Brain microvascular endothelial cell (primary cell): Measurements from ENCODE around the gene EFNB2.

ENCODE experiments used
- DNase-seq: peaks from one replicate; pipeline ENCODE4 v3.0.0-alpha.2; 2020
- H3K27ac ChIP-seq: fragments of 250-450 bp; sonication (Bioruptor Pico); 2 replicates; pipeline ENCODE4 v1.5.1; 2020; ENCODE audit warnings: mild to moderate bottlenecking, moderate library complexity
- H3K27me3 ChIP-seq: fragments of 250-450 bp; sonication (Bioruptor Pico); replicated peaks from 2 replicates; pipeline ENCODE4 v1.5.1; 2020; ENCODE audit warnings: mild to moderate bottlenecking
- H3K36me3 ChIP-seq: fragments of 250-450 bp; sonication (Bioruptor Pico); replicated peaks from 2 replicates; pipeline ENCODE4 v1.5.1; 2020; ENCODE audit warnings: mild to moderate bottlenecking
- H3K4me3 ChIP-seq: 2 replicates; pipeline ENCODE4 v1.5.1; 2011; ENCODE audit warnings: low read depth, mild to moderate bottlenecking, control low read depth, low read length, moderate library complexity
- in situ Hi-C: cut with HindIII; loops from 2 replicates; pipeline ENCODE4 v1.10.0; 2017; ENCODE audit warnings: low sequenced_read_pairs, low pct_ligation_motif_present
- TF ChIP-seq, protein P1 (sequence below): IDR thresholded peaks from 2 replicates; pipeline ENCODE4 v1.5.1; 2011; ENCODE audit warnings: low read depth, mild to moderate bottlenecking, moderate library complexity, low read length, control low read depth, inconsistent platforms; ENCODE audit errors: missing control alignments

EFNB2 gene

DNA sequence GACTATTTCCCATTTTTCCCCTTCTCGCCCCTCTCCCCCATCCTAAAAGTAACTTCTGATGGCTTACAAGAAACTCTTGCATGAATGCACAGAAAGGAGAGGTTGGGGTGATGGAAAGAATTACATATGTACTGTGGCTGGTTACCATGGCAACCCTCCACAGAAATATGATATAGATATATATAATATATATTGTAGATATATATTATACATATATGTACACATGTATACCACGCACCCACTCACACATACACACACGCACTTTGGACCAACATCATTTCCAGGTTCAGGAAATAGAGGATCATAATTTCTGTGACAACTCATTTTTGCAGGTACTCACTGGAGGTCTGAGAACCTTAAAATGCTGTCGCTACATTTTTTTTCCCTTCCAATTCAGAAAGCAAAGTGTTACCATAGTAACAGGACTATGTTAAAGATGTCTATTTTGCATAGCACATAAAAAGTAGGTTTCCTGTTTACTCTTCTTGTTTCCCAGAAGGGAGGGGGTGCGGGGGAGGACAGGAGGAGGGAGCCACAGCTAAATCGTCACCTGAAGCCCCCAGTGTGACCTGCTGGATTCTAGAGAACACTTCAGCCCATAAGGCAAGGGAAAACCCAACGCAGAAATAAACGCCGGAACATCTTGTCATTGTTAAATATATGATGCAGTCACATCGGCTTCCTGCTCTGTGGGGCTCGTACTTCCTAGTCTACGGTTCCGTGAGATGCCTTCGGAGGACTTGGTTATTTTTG, 44.7 kb downstream of the EFNB2 start:
- Histone ChIP-seq H3K36me3 (peaks cover 46% of the 10 kb centered on the region), H3K4me3 (no peak overlapping the region), H3K27me3 (no peaks in the 10 kb centered on the region), H3K27ac (no peak overlapping the region)
- DNase-seq: no peak
- in situ Hi-C loops: no loop called here
- TF ChIP-seq, protein P1, sequence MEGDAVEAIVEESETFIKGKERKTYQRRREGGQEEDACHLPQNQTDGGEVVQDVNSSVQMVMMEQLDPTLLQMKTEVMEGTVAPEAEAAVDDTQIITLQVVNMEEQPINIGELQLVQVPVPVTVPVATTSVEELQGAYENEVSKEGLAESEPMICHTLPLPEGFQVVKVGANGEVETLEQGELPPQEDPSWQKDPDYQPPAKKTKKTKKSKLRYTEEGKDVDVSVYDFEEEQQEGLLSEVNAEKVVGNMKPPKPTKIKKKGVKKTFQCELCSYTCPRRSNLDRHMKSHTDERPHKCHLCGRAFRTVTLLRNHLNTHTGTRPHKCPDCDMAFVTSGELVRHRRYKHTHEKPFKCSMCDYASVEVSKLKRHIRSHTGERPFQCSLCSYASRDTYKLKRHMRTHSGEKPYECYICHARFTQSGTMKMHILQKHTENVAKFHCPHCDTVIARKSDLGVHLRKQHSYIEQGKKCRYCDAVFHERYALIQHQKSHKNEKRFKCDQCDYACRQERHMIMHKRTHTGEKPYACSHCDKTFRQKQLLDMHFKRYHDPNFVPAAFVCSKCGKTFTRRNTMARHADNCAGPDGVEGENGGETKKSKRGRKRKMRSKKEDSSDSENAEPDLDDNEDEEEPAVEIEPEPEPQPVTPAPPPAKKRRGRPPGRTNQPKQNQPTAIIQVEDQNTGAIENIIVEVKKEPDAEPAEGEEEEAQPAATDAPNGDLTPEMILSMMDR: no peak

DNA sequence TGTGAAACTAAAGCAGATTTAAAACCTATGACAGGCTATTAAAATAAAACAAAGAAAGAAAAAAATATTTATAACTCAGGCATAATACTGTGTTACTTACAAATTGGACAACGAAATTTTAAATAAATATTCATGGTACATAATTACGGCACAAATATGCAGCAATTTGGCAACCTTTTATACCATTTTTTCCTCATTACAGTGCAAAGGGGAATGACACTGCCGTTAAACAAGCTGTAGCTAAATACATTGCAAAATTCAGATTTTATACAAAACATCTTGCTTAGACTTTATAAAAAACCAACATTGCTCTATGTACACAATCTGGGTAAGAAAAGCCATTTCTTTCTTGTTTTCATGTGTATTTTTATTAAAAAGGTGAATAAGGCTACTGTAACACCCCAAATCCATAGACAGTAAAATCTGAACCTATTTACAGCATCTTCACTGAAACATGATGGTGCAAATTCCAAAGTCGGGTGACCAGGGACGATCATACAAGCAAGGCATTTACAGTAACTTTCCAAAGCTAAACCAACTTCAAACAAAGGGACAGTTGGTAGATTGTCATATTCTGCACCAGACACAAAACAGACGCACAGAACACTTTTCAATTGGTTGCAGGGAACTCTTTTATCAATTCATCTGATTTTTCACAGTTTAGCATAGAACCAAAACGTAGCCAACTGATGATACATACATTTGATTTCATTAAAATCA, 45.5 kb downstream of the EFNB2 start:
- TF ChIP-seq, protein P1: no peak
- Histone ChIP-seq H3K36me3 (peaks cover 45% of the 10 kb centered on the region), H3K27me3 (no peaks in the 10 kb centered on the region), H3K27ac (no peak overlapping the region), H3K4me3 (no peak overlapping the region)
- DNase-seq: no peak
- in situ Hi-C loops: no loop called here

DNA sequence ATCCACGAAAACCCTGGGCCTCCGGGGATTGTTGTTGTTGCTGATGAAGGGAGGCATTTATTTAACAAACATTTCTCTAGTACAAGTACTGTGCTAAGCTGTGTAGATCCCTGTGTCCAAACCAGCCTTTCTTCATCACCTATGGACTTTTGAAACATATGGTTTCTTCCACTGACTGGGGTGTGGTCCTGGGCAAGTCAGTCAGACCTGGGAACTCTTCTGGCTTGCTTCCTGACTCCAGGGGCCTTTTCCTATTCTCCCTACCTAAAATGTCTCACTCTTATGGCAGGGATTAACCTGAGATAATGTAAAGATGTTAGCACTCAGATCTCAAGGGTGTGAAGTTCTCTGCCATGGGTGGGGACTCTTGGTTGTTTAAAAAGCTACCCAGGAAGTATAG, 46.8 kb downstream of the EFNB2 start:
- in situ Hi-C loops: no loop called here
- H3K27me3 ChIP-seq: no peaks in the 10 kb centered on the region

DNA sequence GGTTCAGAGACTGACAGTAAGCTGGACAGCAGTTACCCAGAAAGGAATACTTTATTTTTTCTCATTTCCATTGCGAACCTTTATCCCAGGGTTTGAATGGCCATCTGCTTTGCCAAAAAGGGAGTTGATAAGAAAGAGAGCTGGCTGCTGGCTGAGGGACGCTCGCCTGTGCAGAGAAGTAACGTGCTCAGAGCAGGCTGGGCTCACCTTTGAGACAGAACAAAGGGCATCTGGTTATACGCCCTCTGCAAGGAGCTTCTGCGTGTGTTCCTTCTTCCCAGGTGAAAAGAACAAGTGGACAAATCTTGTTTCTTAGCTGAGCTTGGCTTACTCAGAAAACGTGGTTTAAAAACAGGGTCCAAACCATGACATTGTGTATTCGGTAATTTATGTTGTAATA, 47.4 kb downstream of the EFNB2 start:
- in situ Hi-C loops: no loop called here
- no peaks in the 10 kb centered on the region for H3K27me3 ChIP-seq
- no peak overlapping the region for H3K27ac ChIP-seq
- TF ChIP-seq, protein P1: no peak
- no peak overlapping the region for H3K4me3 ChIP-seq
- DNase-seq: no peak
- H3K36me3 ChIP-seq: peaks cover 25% of the 10 kb centered on the region

More for the DNA sequence above, 46.8 kb downstream of the EFNB2 start:
- Histone ChIP-seq H3K4me3 (no peak overlapping the region), H3K27ac (no peak overlapping the region), H3K36me3 (peaks cover 32% of the 10 kb centered on the region)
- no peak for DNase-seq
- TF ChIP-seq, protein P1: no peak

DNA sequence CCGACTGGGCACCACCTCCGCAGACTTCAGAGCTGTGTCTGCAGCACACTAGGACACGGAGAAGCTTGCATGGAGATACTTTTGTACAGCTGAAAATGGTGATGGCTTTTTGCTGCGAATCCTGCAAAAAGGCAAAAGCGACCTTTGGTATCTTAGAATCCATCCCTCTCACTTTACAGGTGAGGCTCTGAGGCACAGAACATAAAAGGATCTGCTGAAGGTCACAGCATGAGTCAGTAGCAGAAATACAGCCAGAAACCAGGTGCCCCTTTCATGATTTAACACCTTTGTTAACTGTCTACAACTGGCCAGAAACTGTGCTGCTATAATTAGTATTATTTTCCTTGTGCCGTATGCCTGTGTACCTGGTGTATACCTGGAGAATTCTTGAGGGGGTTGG, 48.3 kb downstream of the EFNB2 start:
- Histone ChIP-seq H3K36me3 (peaks cover 16% of the 10 kb centered on the region), H3K27me3 (no peaks in the 10 kb centered on the region), H3K27ac (no peak overlapping the region), H3K4me3 (no peak overlapping the region)
- TF ChIP-seq, protein P1: no peak
- in situ Hi-C loops: no loop called here
- no peak for DNase-seq
